Vagina (tissue), 2 donors: ENCODE data around the gene SCIN. TPM values are rescaled to one million over a fixed set of nuclear protein-coding genes. Genes with fewer than 3 reads are reported as not detected.

ENCODE experiments used
- DNase-seq, 2 donors: peaks; one replicate each; pipeline ENCODE4 v3.0.0-alpha.2; 2017; ENCODE audit errors: extremely low spot score in 2 of 2
- H3K27ac ChIP-seq: fragments of 200-600 bp; sonication (generic); one replicate; pipeline ENCODE4 v1.5.1; 2019
- H3K27me3 ChIP-seq: fragments of 200-600 bp; sonication (generic); one replicate; pipeline ENCODE4 v1.5.1; 2019
- H3K36me3 ChIP-seq, 2 donors: fragments of 200-600 bp; sonication (generic); one replicate each; pipeline ENCODE4 v1.5.1; 2017 to 2019
- H3K4me1 ChIP-seq: fragments of 200-600 bp; sonication (generic); one replicate; pipeline ENCODE4 v1.5.1; 2019
- H3K4me3 ChIP-seq, 2 donors: fragments of 200-600 bp; sonication (generic); 1 replicate in 1 of 2; 2 replicates in 1 of 2; pipeline ENCODE4 v1.5.1; 2016 to 2019
- H3K9me3 ChIP-seq: fragments of 200-600 bp; sonication (generic); one replicate; pipeline ENCODE4 v1.5.1; 2019
- POLR2A ChIP-seq, 2 donors: fragments of 450-650 bp; IDR thresholded peaks; one replicate each; pipeline ENCODE4 v1.6.1; 2017; ENCODE audit warnings: antibody characterized with exemption in 2 of 2, mild to moderate bottlenecking in 2 of 2, moderate library complexity in 2 of 2
- POLR2AphosphoS5 ChIP-seq, 2 donors: sonication (generic); formaldehyde crosslinking; IDR thresholded peaks; one replicate each; pipeline ENCODE4 v1.9.0; 2017; ENCODE audit warnings: antibody characterized with exemption in 2 of 2, mild to moderate bottlenecking in 2 of 2, low read depth in 1 of 2; ENCODE audit not compliant: insufficient read depth in 1 of 2
- intact Hi-C: fragments of 100-400 bp; cut with DNase I; formaldehyde crosslinking; loops from one replicate; pipeline ENCODE4 v1.15.1; 2023
- total RNA-seq: library from RNA; depleted of rRNA; stranded (reverse); fragments of >200 nt; gene quantifications from one replicate; pipeline ENCODE4 v1.2.3, GENCODE V29; 2016
- TF ChIP-seq, protein P1 (sequence below), 3 experiments: fragments of 450-650 bp in 2 of 3; fragments of 200-600 bp in 1 of 3; sonication (generic) in 1 of 3; IDR thresholded peaks; one replicate each; pipeline ENCODE4 v1.5.1; 2017 to 2019; ENCODE audit warnings: antibody characterized with exemption in 3 of 3, mild to moderate bottlenecking in 2 of 3, moderate library complexity in 2 of 3

Gene SCIN
- total RNA-seq, 1 donor from 2014 or later, result 0.74 TPM

DNA sequence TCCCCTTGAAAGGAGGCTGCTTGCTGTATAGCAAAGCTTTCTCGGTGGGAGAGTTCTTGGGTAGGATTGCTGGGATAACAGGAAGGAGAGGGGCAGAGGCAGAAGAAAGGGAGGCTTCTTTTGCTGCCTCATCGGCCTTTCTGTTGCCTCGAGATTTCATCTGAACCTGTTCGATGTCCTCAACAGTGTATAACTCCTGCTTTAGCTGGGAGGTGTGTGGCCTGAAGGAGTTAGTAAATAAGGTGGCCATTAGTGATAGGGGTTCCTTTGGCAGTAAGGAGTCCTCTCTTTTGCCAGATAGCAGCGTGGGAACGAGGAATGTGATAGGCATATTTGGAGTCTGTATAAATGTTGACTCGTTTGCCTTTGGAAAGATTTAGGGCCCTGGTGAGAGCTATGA is 20.0 kb downstream of the SCIN start:
- H3K27ac ChIP-seq, result no peak overlapping the region
- H3K9me3 ChIP-seq, result no peaks in the 10 kb centered on the region
- no peaks in the 10 kb centered on the region for H3K36me3 ChIP-seq
- H3K27me3 ChIP-seq, result no peaks in the 10 kb centered on the region
- no peak for DNase-seq
- no peaks in the 10 kb centered on the region for H3K4me1 ChIP-seq
- intact Hi-C loops, result no loop called here
- TF ChIP-seq POLR2AphosphoS5 (IDR thresholded peaks at IDR 0.05; ENCODE audit: insufficient read depth in 1 of 2, low read depth in 1 of 2) (no peak), POLR2A (IDR thresholded peaks at IDR 0.05) (no peak)
- TF ChIP-seq, protein P1, sequence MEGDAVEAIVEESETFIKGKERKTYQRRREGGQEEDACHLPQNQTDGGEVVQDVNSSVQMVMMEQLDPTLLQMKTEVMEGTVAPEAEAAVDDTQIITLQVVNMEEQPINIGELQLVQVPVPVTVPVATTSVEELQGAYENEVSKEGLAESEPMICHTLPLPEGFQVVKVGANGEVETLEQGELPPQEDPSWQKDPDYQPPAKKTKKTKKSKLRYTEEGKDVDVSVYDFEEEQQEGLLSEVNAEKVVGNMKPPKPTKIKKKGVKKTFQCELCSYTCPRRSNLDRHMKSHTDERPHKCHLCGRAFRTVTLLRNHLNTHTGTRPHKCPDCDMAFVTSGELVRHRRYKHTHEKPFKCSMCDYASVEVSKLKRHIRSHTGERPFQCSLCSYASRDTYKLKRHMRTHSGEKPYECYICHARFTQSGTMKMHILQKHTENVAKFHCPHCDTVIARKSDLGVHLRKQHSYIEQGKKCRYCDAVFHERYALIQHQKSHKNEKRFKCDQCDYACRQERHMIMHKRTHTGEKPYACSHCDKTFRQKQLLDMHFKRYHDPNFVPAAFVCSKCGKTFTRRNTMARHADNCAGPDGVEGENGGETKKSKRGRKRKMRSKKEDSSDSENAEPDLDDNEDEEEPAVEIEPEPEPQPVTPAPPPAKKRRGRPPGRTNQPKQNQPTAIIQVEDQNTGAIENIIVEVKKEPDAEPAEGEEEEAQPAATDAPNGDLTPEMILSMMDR (IDR thresholded peaks at IDR 0.05), result no peak
- H3K4me3 ChIP-seq, result no peak overlapping the region

DNA sequence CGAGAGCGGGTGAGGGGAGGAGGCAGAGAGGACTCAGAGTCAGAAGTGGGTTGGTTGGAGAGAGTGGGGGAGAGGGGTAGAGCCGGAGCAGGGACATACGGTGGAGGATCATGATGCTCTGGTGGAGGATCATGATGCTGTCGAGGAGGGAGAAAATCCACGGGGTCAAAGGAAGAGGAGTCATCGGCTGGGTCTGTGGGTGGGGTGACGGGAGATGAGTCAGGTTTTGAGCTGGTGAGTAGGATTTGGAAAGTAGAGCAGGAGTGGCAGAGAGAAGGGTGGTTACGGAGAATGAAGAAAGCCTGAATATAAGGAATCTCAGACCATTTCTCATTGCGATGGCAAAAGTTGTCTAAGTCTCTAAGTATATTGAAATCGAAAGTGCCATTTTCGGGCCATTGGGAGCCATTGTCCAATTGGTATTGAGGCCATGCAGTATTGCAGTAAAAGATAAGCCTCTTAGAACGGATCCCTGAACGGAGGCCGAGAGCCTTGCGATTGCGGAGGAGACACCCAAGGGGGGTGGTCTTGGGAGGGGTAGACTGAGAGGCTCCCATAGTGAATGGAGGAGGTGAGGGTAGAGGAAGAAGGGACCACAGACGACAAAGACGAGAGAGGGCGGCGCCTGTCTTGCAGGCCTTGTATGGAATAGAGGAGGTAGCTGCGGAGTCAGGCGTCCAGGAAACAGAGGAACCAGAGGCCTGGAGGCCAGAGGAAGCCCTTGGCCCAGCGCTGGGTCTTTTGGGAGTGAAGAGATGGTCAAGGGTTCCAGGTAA is 23.8 kb downstream of the SCIN start:
- intact Hi-C loops, result no loop called here
- Histone ChIP-seq H3K4me1 (no peaks in the 10 kb centered on the region), H3K4me3 (no peak overlapping the region), H3K27me3 (no peaks in the 10 kb centered on the region), H3K9me3 (no peaks in the 10 kb centered on the region), H3K27ac (no peak overlapping the region), H3K36me3 (no peaks in the 10 kb centered on the region)
- no peak for DNase-seq
- TF ChIP-seq, protein P1 (IDR thresholded peaks at IDR 0.05), result no peak
- no peak for TF ChIP-seq POLR2AphosphoS5 (IDR thresholded peaks at IDR 0.05; ENCODE audit: insufficient read depth in 1 of 2, low read depth in 1 of 2)
- TF ChIP-seq POLR2A (IDR thresholded peaks at IDR 0.05), result no peak

DNA sequence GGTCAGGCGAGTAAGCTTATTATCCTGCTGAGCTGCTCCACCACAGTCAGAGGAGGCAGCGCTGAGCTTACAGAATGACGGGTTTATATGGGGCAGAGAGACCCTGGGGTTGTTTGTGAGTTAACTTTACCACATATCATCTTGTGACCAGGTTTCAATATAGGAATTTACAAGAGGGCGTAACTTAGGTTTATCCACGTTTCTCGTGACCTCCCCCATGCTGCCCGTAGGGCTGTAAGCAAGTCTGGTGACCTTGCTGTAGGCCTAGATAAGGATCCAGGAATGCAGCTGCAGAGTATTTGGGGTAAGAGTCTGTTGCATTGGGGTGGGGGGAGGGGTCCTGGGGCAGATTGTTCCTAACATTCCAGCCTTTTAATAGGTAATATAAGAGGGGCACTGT is 24.6 kb downstream of the SCIN start:
- intact Hi-C loops, result no loop called here
- Histone ChIP-seq H3K36me3 (no peaks in the 10 kb centered on the region), H3K4me1 (no peaks in the 10 kb centered on the region), H3K27ac (no peak overlapping the region), H3K4me3 (no peak overlapping the region), H3K9me3 (no peaks in the 10 kb centered on the region), H3K27me3 (no peaks in the 10 kb centered on the region)
- no peak for TF ChIP-seq POLR2AphosphoS5 (IDR thresholded peaks at IDR 0.05; ENCODE audit: insufficient read depth in 1 of 2, low read depth in 1 of 2)
- TF ChIP-seq, protein P1 (IDR thresholded peaks at IDR 0.05), result no peak
- no peak for TF ChIP-seq POLR2A (IDR thresholded peaks at IDR 0.05)
- DNase-seq, result no peak

DNA sequence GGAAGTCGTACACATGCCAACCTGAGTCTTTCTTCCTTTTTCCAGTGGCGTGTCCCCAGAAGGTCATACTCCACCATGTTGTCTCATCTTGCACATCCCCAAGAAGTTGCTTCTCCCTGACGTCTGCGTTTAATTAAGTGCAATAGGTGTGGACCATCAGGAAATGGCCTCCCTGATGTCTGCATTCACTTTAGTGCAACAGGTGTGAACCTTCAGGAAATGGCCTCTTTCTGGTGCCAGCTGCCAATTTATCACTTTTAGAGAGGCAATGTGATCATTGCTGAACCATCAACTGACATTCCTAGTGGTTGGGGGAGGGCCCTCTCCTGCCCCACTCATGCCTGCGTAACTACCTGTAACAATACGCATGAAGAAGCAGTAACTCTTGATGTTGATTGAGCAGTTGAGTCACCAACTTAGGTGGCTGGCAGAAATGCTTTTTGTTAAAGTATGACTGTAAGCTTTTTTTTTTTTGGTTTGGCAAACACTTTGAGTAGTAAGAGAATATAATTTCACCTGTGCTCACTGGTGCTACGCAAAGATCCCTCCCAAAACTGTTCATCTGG is 25.8 kb downstream of the SCIN start:
- H3K4me3 ChIP-seq, result no peak overlapping the region
- H3K27ac ChIP-seq, result no peak overlapping the region
- TF ChIP-seq, protein P1 (IDR thresholded peaks at IDR 0.05), result no peak
- TF ChIP-seq POLR2AphosphoS5 (IDR thresholded peaks at IDR 0.05; ENCODE audit: insufficient read depth in 1 of 2, low read depth in 1 of 2), result no peak
- no peaks in the 10 kb centered on the region for H3K36me3 ChIP-seq
- no peaks in the 10 kb centered on the region for H3K4me1 ChIP-seq
- no peaks in the 10 kb centered on the region for H3K27me3 ChIP-seq
- intact Hi-C loops, result no loop called here
- DNase-seq, result no peak
- no peaks in the 10 kb centered on the region for H3K9me3 ChIP-seq

DNA sequence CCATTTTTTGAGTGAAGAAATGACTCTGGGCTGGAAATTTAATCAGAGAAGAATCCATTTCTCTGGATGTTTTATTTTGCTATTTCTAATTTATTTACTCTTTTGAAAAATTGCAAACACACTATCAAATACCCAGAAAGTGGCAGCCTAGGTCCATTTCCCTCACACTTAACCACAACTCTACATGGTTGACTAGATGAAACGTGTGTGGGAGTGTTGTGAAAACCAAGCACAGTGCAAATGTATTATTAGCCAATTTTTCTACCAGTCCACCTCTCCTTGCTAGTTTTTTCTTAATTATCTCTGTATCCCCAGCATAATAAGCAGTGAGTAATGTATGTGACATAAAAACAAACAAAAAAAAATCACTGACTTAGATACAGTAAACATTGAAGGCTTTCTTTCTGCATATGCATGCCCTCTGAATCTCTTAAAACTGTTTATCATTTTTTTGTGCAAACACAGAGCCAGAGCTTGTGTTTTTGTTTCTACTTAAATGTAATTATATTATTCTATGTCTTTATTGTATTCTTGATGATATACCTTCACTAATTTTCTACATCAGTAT is 30.9 kb downstream of the SCIN start:
- intact Hi-C loops, result no loop called here

More for the DNA sequence above, 30.9 kb downstream of the SCIN start:
- H3K4me1 ChIP-seq, result no peaks in the 10 kb centered on the region
- no peak overlapping the region for H3K4me3 ChIP-seq
- H3K9me3 ChIP-seq, result peaks cover 3% of the 10 kb centered on the region
- TF ChIP-seq POLR2A (IDR thresholded peaks at IDR 0.05), result no peak
- no peak for TF ChIP-seq POLR2AphosphoS5 (IDR thresholded peaks at IDR 0.05; ENCODE audit: insufficient read depth in 1 of 2, low read depth in 1 of 2)
- TF ChIP-seq, protein P1 (IDR thresholded peaks at IDR 0.05), result no peak
- no peaks in the 10 kb centered on the region for H3K27me3 ChIP-seq
- H3K27ac ChIP-seq, result no peak overlapping the region
- no peaks in the 10 kb centered on the region for H3K36me3 ChIP-seq
- no peak for DNase-seq
